ENCODE data around the gene DFFA.

GRCh38 chr1:10430216-10431069 is 41.9 kb downstream of the DFFA start, which contains the start of gene CENPS:
- TF ChIP-seq, protein P1, sequence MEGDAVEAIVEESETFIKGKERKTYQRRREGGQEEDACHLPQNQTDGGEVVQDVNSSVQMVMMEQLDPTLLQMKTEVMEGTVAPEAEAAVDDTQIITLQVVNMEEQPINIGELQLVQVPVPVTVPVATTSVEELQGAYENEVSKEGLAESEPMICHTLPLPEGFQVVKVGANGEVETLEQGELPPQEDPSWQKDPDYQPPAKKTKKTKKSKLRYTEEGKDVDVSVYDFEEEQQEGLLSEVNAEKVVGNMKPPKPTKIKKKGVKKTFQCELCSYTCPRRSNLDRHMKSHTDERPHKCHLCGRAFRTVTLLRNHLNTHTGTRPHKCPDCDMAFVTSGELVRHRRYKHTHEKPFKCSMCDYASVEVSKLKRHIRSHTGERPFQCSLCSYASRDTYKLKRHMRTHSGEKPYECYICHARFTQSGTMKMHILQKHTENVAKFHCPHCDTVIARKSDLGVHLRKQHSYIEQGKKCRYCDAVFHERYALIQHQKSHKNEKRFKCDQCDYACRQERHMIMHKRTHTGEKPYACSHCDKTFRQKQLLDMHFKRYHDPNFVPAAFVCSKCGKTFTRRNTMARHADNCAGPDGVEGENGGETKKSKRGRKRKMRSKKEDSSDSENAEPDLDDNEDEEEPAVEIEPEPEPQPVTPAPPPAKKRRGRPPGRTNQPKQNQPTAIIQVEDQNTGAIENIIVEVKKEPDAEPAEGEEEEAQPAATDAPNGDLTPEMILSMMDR (IDR thresholded peaks at IDR 0.05; ENCODE audit: insufficient read depth, low read length, poor library complexity, severe bottlenecking): peak; percentile 74
- TF ChIP-seq EZH2phosphoT487 (conservative IDR thresholded peaks at IDR 0.05; ENCODE audit: low read length): no peak

Data from SU-DHL-6 (cell line).